HG03108 (cell line): ENCODE results near the gene MAGEA8.
A peak's percentile ranks its signal among the peaks of the same experiment; 100 is the strongest.
"Not testable (repeated sequence)": the region's sequence is repeated elsewhere in the genome, so short reads cannot be mapped to it uniquely, and the experiment has no call there.

Experiments
- ATAC-seq: cut with Tn5 transposase; IDR thresholded peaks from one replicate; pipeline ENCODE4 v1.9.1; 2021; ENCODE audit warnings: moderate library complexity; ENCODE audit not compliant: unreplicated experiment

The MAGEA8 gene, protein sequence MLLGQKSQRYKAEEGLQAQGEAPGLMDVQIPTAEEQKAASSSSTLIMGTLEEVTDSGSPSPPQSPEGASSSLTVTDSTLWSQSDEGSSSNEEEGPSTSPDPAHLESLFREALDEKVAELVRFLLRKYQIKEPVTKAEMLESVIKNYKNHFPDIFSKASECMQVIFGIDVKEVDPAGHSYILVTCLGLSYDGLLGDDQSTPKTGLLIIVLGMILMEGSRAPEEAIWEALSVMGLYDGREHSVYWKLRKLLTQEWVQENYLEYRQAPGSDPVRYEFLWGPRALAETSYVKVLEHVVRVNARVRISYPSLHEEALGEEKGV

DNA sequence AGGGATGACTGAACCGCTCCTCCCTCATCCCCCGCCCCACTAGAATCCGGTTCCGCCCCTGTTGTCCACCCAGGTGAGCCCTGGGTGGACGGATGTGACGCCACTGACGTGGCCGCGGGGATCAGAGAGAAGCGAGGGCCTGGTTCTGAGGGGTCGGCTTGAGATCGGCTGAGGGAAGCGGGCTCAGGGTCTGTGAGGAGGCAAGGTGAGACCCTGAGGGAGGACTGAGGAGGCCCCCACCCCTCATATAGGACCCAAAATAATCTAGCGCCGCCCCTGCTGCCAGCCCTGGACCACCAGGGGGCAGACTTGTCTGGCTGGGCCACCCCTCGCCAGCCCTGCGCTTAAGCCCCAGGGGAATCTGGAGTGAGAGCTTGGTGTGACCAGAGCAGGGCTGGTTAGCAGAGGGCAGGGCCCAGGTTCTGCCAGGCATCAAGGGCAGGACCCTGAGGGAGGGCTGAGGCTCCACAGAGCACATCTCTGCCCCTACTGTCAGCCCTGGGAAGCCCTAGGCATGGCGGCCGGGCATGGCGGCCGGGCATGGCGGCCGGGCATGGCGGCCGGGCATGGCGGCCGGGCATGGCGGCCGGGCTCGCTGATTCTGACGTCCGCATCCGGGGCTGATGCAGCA lies at the start of gene MAGEA8:
MAGEA8 (plus strand) TSS at position 103 of the 631 bp plus-strand sequence. CDS start 3,090 bp downstream, outside the sequence.
- no peak for ATAC-seq

DNA sequence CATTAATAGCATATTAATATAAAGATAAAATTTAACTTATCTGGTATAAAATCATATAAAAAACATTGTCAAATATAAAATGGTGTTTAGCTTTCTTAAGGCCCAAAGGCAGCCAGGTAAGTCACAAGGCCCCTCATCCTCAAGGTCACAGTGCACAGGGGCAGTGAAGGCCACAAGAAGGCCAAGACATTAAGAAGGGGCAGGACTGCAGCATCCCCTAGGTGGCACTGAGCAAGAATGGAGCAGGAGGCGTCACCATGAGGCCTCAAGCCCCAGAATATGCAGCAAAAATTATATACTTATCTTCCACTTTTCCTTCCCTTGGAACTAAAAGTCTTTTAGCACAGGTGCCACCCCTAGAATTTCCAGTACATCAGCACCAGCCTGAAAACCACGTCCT lies 49.5 kb upstream of the MAGEA8 start:
- no peak for ATAC-seq

DNA sequence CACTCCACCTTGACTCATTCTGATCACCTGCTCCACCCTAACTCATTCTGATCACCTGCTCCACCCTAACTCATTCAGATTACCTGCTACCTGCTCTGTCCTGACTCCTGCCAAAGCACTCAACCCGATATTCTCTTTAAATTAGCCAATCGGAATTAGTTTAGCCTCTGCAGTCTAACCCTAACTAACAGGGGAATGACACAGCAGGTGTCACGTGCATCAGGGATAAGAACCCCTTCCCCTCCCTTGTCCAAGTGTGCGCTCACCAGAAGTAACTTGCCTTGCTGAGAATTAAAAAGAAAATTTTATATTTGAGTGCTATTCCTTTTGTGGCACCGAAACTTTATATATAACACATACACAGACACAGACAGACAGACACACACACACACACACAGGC lies 44.3 kb upstream of the MAGEA8 start:
- not testable (repeated sequence) for ATAC-seq

DNA sequence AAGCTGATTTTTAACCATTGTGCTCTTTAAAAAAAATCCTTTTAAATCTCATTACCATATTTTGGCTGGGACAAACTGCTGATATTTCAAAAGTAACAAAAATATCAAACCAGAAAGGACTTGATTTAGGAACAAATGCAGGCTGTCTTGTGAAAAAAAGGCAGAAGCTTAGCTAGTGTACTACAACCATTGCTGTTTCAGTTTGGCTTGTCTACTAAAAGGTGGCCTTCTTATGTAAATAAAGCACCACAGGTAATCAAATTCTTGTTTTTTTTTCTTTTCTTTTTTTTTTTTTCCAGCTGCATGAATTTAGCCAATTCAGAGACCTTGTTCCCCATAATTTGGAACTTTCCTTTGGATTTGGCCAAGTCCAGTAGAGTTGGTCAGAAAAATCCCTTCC lies 43.8 kb upstream of the MAGEA8 start:
- ATAC-seq: no peak

DNA sequence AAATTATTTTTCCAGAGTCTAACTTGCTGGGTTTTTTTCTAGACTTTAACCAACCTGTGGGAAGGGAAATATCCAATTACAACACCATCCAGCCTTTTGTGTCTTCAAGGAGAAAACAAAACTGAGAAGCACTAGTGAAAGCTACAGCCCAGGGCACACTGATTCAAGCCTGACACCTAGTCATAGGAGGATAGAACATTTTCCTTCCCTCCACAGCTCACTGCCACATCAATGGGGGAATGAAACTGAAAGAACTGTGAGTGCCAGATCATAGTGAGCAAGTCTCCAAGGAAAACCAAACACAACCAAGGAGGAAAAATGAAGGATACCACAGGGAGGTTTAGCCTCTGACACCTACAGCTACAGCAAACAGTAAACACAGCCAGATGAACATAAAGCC lies 43.3 kb upstream of the MAGEA8 start:
- ATAC-seq: peak; percentile 56

DNA sequence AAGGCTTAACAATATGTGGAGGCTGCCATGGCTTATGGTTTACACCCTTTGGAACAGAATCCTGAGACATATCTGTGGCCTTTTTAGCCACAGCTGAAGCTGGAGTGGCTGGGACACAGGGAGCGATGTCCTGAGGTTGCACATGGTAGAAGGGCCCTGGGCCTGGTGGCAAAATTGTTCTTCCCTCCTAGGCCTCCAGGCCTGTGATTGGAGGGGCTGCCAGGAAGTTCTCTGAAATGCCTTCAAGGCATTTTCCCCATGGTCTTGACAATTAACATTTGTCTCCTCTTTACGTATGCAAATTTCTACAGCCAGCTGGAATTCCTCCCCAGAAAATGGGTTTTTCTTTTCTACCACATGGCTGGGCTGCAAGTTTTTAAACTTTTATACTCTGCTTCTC lies 39.1 kb upstream of the MAGEA8 start:
- ATAC-seq: no peak

DNA sequence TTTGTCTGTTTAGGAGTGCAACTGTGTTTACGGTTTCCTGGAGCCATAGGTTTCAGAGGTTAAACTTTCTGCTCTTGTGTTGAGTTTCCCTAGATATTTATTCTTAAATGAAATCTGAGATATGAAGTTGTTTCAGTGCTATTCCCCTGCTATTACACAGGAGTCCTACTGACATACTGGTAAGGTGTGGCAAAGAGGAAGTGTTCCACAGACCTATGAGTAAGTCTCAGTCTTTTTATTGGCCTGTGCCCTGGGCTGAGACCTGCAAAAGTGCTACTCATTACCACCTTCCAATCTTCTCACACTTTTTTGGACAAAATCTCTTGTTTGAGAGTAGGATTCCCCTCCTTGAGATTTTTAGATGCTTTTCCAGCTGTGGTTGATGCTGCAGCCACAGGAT lies 35.6 kb upstream of the MAGEA8 start:
- ATAC-seq: no peak

DNA sequence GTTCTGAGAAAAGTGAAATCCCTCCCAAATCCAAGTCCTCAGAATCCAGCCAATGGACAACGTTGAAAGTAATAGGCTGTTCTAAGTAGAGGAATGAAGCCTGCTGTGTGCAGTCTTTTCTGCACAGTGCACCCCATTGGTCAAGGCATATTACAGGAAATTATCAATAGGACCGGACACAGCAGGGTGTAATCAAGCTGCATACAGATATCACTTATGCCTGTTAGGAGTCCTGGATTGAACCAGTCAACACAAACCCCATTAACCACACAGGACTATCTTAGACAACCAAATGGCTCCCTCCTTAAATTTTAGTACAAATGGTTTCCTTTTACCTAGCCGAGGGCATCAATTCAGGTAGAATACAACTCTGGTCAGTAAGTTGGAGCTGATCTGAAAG lies 34.2 kb upstream of the MAGEA8 start:
- ATAC-seq: no peak

DNA sequence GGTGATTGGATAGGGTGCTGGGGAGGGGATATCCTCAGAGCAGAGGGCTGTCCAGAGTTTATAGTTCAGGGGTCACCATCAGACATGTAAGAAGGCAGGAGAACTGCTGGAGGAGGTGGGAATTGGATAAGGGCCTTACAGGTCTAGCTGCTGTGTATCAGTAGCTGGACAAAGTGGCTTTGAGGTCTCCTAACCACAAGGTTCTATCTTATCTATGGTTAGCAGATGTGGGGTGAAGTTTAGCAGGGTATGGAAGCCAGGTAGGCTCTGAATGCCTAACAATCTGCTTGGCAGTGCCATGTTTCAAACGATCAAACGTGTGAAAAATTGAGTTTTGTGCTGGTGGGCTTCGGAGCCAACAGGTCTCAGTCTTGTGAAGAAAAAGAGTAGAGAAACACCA lies 32.1 kb upstream of the MAGEA8 start:
- ATAC-seq: no peak

DNA sequence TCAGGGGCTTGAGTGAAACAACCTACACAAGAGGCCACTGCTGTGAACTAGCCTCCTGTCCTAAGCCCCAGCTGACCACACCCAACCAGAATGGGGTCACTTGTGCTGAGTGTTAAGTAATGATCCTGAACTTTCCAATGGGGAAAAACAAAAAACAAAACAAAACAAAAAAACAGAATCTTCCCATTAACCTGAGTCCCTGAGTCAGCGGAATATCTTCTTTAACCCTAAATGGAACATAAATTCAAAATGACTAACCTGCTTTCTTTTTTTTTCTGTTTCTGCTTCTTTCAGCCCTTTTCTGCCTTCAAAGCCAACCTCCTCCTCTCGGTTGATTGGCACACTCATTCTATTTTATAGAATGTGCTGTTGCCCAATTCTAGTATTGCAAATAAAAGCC lies 31.2 kb upstream of the MAGEA8 start:
- no peak for ATAC-seq

DNA sequence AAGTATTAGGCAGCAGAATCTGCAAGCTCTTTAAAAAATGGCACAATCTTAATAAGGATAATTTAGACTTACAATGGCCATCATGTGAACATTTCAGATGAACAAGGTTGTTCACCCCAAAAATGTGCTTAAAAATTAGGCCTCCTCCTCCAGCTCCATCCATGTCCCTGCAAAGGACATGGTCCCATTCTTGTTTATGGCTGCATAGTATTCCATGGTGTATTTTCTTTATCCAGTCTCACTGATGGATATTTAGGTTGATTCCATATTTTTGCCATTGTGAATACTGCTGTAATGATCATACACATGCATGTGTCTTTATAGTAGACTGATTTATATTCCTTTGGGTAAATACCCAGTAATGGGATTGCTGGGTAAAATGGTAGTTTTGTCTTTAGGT lies 29.1 kb upstream of the MAGEA8 start:
- ATAC-seq: no peak

DNA sequence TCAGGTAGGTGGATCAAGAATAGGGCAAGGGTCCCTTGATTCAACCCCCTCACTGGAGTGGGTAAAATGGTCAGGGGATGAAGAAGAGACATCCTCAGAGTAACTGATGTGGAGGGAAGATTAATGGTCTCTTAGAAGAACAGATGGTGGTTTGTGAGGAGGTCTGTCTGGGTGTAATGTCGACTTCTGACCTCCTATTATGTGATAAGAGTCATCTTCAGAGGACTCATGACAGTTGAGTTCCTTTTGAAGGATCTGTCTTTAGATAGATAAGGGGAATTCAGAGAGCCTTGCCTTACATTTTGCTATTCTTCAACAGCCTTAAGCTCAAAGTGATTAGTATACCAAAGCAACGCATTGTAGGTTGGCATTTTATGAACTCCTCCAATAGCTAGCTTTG lies 27.1 kb upstream of the MAGEA8 start:
- ATAC-seq: no peak

DNA sequence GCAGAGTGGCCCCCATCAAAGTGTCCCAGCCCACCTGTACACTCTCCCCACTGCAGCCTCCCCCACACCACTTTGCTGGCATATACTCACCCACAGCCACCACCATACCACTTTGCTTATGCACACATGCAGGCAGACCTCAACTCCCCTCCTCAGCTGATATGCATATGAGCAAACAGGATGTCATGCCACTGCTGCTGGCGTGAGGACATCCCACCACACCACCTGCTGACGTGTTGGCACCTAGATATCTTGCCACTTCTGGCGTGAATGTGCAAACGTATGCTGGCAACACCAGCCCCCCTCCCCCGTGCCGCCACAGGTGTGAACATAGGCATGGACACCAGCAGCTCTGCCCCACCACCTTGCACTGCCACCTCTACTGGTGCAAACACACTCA lies 22.4 kb upstream of the MAGEA8 start:
- ATAC-seq: no peak

DNA sequence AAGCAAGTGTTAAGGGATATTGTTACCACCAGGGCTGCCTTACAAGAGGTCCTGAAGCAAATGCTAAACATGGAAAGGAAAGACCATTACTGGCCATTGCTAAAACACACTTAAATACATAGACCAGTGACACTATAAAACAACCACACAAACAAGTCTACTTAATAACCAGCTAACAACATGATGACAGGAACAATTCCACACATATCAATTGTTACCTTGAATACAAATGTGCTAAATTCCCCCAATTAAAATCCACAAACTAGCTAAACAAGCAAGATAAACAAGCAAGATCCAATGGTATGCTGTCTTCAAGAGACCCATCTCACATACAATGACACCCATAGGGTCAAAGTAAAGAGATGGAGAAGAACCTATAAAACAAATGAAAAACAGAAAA lies 20.5 kb upstream of the MAGEA8 start:
- no peak for ATAC-seq

DNA sequence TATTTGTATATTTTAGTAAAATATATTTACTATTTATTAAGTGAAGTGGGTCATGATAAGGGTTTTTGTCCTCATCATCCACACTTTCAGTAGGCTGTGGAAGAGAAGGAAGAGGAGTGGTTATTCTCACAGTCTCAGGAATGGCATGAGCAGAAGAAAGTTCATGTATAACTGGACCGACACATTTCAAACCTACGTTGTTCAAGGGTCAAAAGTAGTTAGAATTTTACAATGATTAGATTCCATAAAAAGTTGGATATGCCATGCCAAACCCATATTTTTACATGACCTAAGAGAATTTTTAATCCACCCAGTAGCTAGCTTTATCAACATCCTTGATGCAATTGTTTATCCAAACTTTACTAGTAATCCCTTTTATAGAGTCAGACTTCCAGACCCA lies 15.6 kb upstream of the MAGEA8 start:
- ATAC-seq: no peak

DNA sequence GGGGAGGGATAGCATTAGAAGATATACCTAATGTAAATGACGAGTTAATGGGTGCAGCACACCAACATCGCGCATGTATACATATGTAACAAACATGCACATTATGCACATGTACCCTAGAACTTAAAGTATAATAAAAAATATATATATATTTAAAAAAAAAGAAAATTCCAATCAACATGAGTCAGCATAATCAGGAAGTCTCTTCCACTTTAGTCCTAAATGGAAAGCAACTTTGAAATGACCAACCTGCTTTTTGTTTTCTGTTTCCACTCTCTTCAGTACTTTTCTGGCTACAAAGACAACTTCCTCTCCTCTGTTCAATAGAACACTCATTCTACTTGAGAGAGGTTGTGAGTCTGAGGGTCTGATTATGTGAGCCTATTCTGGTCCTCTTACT lies 13.5 kb upstream of the MAGEA8 start:
- no peak for ATAC-seq

DNA sequence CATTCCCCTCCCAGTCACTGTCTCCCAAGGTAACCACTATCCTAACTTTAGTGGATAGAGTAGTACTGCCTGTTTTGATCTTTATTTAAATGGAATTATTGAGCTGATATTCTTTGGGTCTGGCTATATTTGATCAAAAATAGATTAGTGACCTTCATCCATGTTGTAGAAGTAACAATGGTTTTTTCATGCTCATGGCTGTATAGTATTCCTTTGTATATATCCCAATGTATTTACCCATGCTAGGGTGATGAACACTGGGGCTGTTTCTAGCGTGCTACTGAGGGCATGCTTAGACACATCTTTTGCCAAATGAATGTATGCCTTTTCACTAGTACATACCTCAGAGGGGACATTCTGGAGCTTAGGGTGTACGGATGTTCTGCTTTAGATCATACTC lies 10.1 kb upstream of the MAGEA8 start:
- no peak for ATAC-seq

DNA sequence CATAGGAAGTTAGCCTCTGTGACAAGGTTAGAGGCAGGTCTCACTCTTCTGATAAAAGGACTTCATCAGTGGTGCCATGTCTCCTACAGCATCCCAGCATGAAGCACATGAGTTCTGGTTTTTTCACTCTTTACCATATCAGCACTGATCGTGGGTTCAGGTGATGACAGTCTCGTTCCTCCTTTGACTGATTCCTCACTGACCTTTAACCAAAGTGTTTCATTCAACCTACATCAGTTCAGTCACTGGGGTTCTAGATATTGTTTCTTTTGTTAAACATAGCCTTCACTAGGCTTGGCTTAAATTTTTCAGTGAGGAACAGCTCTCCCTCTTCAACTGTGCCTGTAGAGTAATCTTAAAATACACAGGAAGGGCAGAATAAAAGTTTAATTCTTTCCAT lies 9.6 kb upstream of the MAGEA8 start:
- no peak for ATAC-seq

DNA sequence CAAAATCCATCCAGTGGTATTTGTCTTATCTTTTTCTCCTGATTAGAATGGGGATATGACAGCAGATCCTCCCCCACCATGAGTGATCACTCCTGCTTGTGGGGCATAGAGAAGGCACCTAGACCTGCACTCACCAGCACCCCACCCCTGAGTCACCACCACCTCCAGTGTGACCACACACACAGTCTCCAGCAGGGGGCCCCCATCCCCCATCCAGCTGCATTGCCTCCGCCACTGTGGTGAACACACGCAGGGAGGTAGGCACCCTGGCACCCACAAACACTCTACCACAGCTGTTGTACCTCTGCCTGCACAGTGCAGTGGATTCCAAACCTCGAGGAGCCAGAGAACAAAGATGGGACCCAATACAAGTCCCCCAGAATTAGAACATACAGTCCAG lies 9.0 kb upstream of the MAGEA8 start:
- ATAC-seq: peak; percentile 77

DNA sequence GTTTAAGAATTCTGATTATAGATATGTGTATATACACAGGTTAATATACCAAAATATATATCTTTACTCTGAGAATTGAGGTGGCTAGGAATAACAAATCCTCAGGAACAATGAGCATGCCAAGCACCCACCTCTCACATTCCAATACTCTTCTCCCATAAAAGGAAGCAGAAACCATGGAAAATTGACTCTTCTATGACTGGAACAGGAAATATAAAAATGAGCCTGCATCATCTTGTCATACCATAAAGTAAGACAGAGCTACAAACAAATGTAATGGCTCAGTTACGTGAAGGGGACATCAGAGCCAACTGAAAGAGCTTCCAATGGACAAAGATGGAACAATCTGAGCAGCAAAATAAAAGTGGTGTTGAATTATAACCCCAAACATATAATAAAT lies 3.8 kb upstream of the MAGEA8 start:
- no peak for ATAC-seq

DNA sequence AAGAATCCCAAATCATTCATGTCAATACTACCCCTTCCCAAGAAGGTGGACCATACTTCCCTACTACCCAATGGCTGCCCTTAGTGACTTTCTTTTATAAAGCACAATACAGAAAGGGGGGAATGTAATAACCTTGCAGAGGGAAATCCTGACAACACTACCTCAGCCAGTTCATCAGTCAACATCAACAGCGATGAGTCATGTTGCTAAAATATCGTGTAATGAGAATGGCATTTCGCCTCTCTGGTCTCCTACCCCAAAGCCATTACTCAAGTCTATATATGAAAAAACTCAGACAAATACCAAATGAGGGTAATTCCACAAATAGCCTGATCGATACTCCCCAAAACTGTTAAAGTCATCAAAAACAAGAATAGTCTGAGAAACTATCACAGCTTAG lies 3.3 kb upstream of the MAGEA8 start:
- ATAC-seq: no peak

DNA sequence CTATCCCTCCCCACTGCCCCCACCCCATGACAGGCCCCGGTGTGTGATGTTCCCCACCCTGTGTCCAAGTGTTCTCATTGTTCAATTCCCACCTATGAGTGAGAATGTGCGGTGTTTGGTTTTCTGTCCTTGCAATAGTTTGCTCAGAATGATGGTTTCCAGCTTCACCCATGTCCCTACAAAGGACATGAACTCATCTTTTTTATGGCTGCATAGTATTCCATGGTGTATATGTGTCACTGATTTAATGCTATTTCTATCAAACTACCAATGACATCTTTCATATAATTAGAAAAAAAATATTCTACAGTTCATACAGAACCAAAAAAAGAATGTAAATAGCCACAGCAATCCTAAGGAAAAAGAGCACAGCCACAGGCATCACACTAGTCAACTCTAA lies 9.8 kb downstream of the MAGEA8 start:
- ATAC-seq: not testable (repeated sequence)

DNA sequence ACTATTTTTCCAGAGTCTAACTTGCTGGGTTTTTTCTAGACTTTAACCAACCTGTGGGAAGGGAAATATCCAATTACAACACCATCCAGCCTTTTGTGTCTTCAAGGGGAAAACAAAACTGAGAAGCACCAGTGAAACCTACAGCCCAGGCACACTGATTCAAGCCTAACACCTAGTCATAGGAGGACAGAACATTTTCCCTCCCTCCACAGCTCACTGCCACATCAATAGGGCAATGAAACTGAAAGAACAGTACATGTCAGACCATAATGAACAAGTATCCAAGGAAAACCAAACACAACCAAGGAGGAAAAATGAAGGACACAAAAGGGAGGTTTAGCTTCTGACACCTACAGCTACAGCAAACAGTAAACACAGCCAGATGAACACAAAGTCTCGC lies 17.6 kb downstream of the MAGEA8 start:
- ATAC-seq: no peak
